Measurements from ENCODE around the gene TMEM19.
"Not testable (repeated sequence)": the region's sequence is repeated elsewhere in the genome, so short reads cannot be mapped to it uniquely, and the experiment has no call there.

The TMEM19 gene

GRCh38 chr12:71663561-71664410, 22.1 kb upstream of the TMEM19 start, which contains the start of the genes THAP2 and ZFC3H1:
TSS of gene THAP2 (plus strand) at chr12:71664301. CDS start at chr12:71664510, 209 bp downstream.
TSS of gene ZFC3H1 (minus strand) at chr12:71663848. CDS start at chr12:71663610, 238 bp downstream.
- intact Hi-C loops (cut with DNase I), result loop anchor here (1.0 kb wide), 1 partner anchor 23 kb away; the partner anchor contains the start of gene TMEM19
- DNase-seq, result peak; percentile 93 to 99 (median 98)

GRCh38 chr12:71664411-71665089, 21.3 kb upstream of the TMEM19 start:
- intact Hi-C loops (cut with DNase I), result no loop called here
- DNase-seq, result peak in 1 of 42 donors; percentile 26

- intact Hi-C loops (cut with DNase I), result no loop called here
These were observed 20.8 kb upstream of the TMEM19 start for GRCh38 chr12:71665090-71665463.

GRCh38 chr12:71666259-71666658, 19.6 kb upstream of the TMEM19 start:
- no peak for DNase-seq
- intact Hi-C loops (cut with DNase I), result no loop called here

More at GRCh38 chr12:71665090-71665463, 20.8 kb upstream of the TMEM19 start:
- DNase-seq, result no peak

GRCh38 chr12:71671311-71671710, 14.6 kb upstream of the TMEM19 start:
- intact Hi-C loops (cut with DNase I), result no loop called here
- no peak for DNase-seq

GRCh38 chr12:71671816-71672215, 14.1 kb upstream of the TMEM19 start:
- DNase-seq, result no peak
- intact Hi-C loops (cut with DNase I), result no loop called here

- no peak for DNase-seq
- intact Hi-C loops (cut with DNase I), result no loop called here
These were observed 3.4 kb upstream of the TMEM19 start for GRCh38 chr12:71682466-71682865.

GRCh38 chr12:71683633-71684032, 2.2 kb upstream of the TMEM19 start:
- DNase-seq, result no peak
- intact Hi-C loops (cut with DNase I), result no loop called here

GRCh38 chr12:71684081-71684480, 1.8 kb upstream of the TMEM19 start:
- intact Hi-C loops (cut with DNase I), result no loop called here
- DNase-seq, result no peak

- DNase-seq, result peak in 25 of 42 donors; percentile 8 to 58 (median 28)
- intact Hi-C loops (cut with DNase I), result loop anchor here (5.0 kb wide), 1 partner anchor 67 kb away; the partner anchor contains the start of gene RAB21
These were observed 473 bp upstream of the TMEM19 start for GRCh38 chr12:71685312-71685906.

GRCh38 chr12:71686658-71687025, 760 bp downstream of the TMEM19 start:
- intact Hi-C loops (cut with DNase I), result loop anchor here (1.0 to 5.0 kb wide), 2 partner anchors 23 to 66 kb away; partner anchors contain the start of genes RAB21 and ZFC3H1
- DNase-seq, result no peak

GRCh38 chr12:71687172-71687571, 1.3 kb downstream of the TMEM19 start:
- intact Hi-C loops (cut with DNase I), result loop anchor here (5.0 kb wide), 1 partner anchor 65 kb away; the partner anchor contains the start of gene RAB21
- DNase-seq, result not testable (repeated sequence)

GRCh38 chr12:71688961-71689570, 3.2 kb downstream of the TMEM19 start:
- no peak for DNase-seq
- intact Hi-C loops (cut with DNase I), result loop anchor here (5.0 kb wide), 1 partner anchor 63 kb away; the partner anchor contains the start of gene RAB21

- DNase-seq, result no peak
- intact Hi-C loops (cut with DNase I), result no loop called here
These were observed 5.7 kb downstream of the TMEM19 start for GRCh38 chr12:71691504-71692129.

GRCh38 chr12:71693126-71693525, 7.2 kb downstream of the TMEM19 start:
- intact Hi-C loops (cut with DNase I), result no loop called here
- no peak for DNase-seq

GRCh38 chr12:71693651-71694050, 7.8 kb downstream of the TMEM19 start:
- intact Hi-C loops (cut with DNase I), result not testable (repeated sequence)

GRCh38 chr12:71694099-71694820, 8.4 kb downstream of the TMEM19 start:
- intact Hi-C loops (cut with DNase I), result no loop called here
- DNase-seq, result no peak

More at GRCh38 chr12:71693651-71694050, 7.8 kb downstream of the TMEM19 start:
- DNase-seq, result not testable (repeated sequence)

- intact Hi-C loops (cut with DNase I), result no loop called here
- DNase-seq, result no peak
These were observed 9.9 kb downstream of the TMEM19 start for GRCh38 chr12:71695782-71696181.

Data from head of caudate nucleus (tissue), 42 donors.